Esophagus squamous epithelium (tissue), 5 donors: ENCODE results near the gene KDM1B. TPM values are rescaled to one million over a fixed set of nuclear protein-coding genes. Genes with fewer than 3 reads are reported as not detected.

ENCODE experiments used
- DNase-seq: peaks from one replicate; lab custom pipeline; 2025; lab: John Stamatoyannopoulos, UW
- H3K27ac ChIP-seq, 4 donors: fragments of 200-600 bp; sonication (generic); one replicate each; pipeline ENCODE4 v1.5.1; 2016 to 2019; ENCODE audit warnings: mild to moderate bottlenecking in 1 of 4
- H3K27me3 ChIP-seq, 4 donors: fragments of 200-600 bp; sonication (generic); 1 replicate in 3 of 4; 2 replicates in 1 of 4; pipeline versions ENCODE4 v1.5.1 to v1.6.0; 2017 to 2021; ENCODE audit warnings: antibody characterized with exemption in 1 of 4
- H3K36me3 ChIP-seq, 3 donors: fragments of 200-600 bp; sonication (generic); one replicate each; pipeline ENCODE4 v1.5.1; 2016 to 2019
- H3K4me1 ChIP-seq, 3 donors: fragments of 200-600 bp; sonication (generic); one replicate each; pipeline ENCODE4 v1.5.1; 2017 to 2019
- H3K4me3 ChIP-seq, 4 donors: fragments of 200-600 bp; sonication (generic); 1 replicate in 3 of 4; 2 replicates in 1 of 4; pipeline ENCODE4 v1.5.1; 2016 to 2019; ENCODE audit warnings: mild to moderate bottlenecking in 2 of 4, moderate library complexity in 1 of 4
- H3K9me3 ChIP-seq, 3 donors: fragments of 200-600 bp; sonication (generic); one replicate each; pipeline ENCODE4 v1.5.1; 2016 to 2019
- POLR2A ChIP-seq, 4 donors: fragments of 450-650 bp; IDR thresholded peaks; one replicate each; pipeline ENCODE4 v1.6.1; 2017; ENCODE audit warnings: antibody characterized with exemption in 4 of 4, mild to moderate bottlenecking in 4 of 4, moderate library complexity in 3 of 4
- WGBS, 2 donors: methylation state at CpG; one replicate each; pipeline ENCODE4 v1.1.5; 2018; 5-methylcytosine and 5-hydroxymethylcytosine counted together
- intact Hi-C: fragments of 100-400 bp; cut with DNase I; formaldehyde crosslinking; loops from one replicate; pipeline ENCODE4 v1.15.0; 2022
- total RNA-seq, 4 donors: library from RNA; depleted of rRNA; stranded (reverse); fragments of >200 nt; gene quantifications; one replicate each; pipeline ENCODE4 v1.1.0, GENCODE V29; 2016
- TF ChIP-seq, protein P1 (sequence below), 6 experiments: fragments of 450-650 bp in 4 of 6; fragments of 200-600 bp in 2 of 6; sonication (generic) in 2 of 6; IDR thresholded peaks; one replicate each; pipeline ENCODE4 v1.5.1; 2016 to 2019; ENCODE audit warnings: antibody characterized with exemption in 6 of 6, mild to moderate bottlenecking in 4 of 6, moderate library complexity in 4 of 6
- donor health status: DM: yes; HTN: yes; CAD: no.

Gene KDM1B
- total RNA-seq, 4 donors from 2014 or later, result 12.2 to 24.5 (median 18.2) TPM

DNA sequence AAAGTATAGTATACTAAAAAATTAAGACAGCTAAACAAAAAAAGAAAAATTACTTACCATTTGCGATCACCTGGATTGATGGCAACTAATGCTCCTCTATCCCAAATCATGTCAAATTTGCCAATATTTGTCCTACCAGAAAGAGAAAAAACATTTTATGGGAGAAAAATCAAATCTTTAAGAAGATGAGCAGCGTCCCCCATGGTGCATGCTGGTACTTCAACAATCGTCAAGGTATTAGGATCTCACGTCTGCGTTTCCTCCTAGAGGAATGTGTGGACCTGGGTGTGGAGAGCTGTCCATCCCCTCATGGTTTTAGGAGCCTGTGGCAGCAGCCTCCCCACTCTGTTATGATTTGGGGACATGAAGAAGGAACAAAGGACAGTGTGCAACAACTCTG lies 16.3 kb upstream of the KDM1B start:
- no peaks in the 10 kb centered on the region for H3K4me1 ChIP-seq
- H3K4me3 ChIP-seq, result no peak overlapping the region
- no peaks in the 10 kb centered on the region for H3K27me3 ChIP-seq
- TF ChIP-seq, protein P1, sequence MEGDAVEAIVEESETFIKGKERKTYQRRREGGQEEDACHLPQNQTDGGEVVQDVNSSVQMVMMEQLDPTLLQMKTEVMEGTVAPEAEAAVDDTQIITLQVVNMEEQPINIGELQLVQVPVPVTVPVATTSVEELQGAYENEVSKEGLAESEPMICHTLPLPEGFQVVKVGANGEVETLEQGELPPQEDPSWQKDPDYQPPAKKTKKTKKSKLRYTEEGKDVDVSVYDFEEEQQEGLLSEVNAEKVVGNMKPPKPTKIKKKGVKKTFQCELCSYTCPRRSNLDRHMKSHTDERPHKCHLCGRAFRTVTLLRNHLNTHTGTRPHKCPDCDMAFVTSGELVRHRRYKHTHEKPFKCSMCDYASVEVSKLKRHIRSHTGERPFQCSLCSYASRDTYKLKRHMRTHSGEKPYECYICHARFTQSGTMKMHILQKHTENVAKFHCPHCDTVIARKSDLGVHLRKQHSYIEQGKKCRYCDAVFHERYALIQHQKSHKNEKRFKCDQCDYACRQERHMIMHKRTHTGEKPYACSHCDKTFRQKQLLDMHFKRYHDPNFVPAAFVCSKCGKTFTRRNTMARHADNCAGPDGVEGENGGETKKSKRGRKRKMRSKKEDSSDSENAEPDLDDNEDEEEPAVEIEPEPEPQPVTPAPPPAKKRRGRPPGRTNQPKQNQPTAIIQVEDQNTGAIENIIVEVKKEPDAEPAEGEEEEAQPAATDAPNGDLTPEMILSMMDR (IDR thresholded peaks at IDR 0.05), result no peak
- TF ChIP-seq POLR2A (IDR thresholded peaks at IDR 0.05), result no peak
- no peak overlapping the region for H3K27ac ChIP-seq
- intact Hi-C loops, result no loop called here
- no peaks in the 10 kb centered on the region for H3K9me3 ChIP-seq
- DNase-seq, result no peak
- peaks cover 0 to 92% (median 6%) of the 10 kb centered on the region in 3 donors for H3K36me3 ChIP-seq
- 92 to 94% methylated on average over 5 of the region's 5 CpGs for WGBS, 2 donors

DNA sequence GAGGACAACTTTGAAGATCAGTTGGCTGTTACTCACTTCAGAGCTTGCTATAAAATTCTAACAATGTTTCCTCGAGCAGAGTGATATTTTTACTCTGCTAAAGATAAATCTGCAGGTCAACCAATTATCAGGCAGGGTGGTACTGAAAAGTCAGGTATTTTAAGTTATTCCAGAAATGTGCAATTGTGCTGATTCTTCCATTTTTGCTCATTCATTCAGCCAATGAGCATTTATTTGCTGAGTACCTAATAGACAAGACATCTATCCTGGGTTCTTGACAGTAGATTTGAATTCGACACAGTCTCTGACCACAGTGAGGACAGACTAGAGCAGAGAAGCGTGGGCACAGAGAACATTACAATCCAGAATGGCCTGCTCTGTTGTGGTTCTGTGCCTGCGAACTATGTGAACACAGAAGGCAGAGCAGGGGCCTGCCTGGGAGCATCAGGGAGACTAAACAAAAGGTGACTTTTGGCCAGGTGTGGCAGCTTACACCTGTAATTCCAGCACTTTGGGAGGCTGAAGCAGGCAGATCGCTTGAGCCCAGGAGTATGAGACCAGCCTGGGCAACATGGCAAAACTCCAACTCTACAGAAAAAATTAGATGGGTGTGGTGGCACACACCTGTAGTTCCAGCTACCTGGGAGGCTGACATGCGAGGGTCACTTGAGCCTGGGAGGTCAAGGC lies 15.1 kb upstream of the KDM1B start:
- H3K36me3 ChIP-seq, result peaks cover 0 to 89% (median 6%) of the 10 kb centered on the region in 3 donors

DNA sequence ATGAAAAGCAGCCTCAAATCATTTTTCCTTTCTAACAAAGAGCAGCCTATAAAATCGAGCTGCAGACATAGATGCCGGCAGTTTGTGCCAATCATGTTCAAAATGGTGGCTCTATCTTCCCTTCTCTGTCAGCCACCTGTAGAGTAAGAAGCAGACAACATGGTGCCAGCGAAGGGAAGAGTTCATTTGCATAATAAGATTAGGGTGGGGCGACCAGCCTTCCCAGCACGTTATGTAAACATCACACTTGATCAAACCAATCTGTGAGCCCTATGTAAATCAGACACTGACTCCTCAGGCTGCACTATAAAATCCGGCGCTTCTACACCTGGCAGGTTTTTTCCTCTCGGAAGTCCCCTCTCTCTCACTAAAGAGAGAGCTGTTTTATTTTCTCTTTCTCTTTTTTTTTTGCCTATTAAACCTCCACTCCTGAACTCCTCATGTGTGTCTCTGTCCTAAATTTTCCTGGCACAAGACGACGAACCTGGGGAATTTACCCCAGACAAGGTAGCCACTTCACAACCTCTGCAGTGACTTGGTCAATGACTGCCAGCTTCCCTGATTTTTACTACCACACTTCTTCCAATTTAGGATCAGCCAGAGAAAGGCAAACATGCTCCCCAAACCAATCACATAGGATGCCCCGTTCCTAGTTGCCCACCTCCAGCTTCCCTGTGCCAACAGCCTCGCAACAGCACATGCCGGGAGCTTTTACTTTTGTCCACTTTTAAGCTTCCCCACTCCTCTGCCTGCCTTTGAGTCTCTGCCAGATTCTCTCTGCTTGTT lies 13.2 kb upstream of the KDM1B start:
- Histone ChIP-seq H3K4me3 (no peak overlapping the region), H3K27ac (no peak overlapping the region), H3K27me3 (no peaks in the 10 kb centered on the region), H3K9me3 (no peaks in the 10 kb centered on the region), H3K4me1 (no peaks in the 10 kb centered on the region), H3K36me3 (peaks cover 0 to 90% (median 6%) of the 10 kb centered on the region in 3 donors)
- no peak for DNase-seq
- 70 to 84% methylated on average over 13 of the region's 13 CpGs for WGBS, 2 donors
- intact Hi-C loops, result no loop called here
- TF ChIP-seq POLR2A (IDR thresholded peaks at IDR 0.05), result no peak
- TF ChIP-seq, protein P1 (IDR thresholded peaks at IDR 0.05), result no peak

More for the DNA sequence above, 15.1 kb upstream of the KDM1B start:
- DNase-seq, result no peak
- intact Hi-C loops, result no loop called here
- 92 to 94% methylated on average over 6 of the region's 6 CpGs for WGBS, 2 donors
- no peak overlapping the region for H3K4me3 ChIP-seq
- no peaks in the 10 kb centered on the region for H3K9me3 ChIP-seq
- no peak overlapping the region for H3K27ac ChIP-seq
- TF ChIP-seq POLR2A (IDR thresholded peaks at IDR 0.05), result no peak
- H3K4me1 ChIP-seq, result no peaks in the 10 kb centered on the region
- H3K27me3 ChIP-seq, result no peaks in the 10 kb centered on the region

DNA sequence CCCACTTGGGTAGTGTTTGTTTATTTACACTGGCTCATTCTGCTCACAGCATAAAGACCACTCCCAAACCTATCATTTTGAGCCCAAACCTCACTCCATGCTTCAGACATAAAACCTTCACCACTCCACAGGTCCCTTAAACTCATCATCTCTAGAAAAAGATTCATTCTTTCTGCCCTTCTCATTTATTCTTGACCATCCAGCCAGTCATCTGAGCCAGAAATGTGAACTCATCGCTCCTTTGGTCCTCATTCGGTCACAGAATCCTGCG lies 12.7 kb upstream of the KDM1B start:
- intact Hi-C loops, result no loop called here
- H3K27ac ChIP-seq, result no peak overlapping the region
- 91 to 95% methylated on average over 3 of the region's 3 CpGs for WGBS, 2 donors

DNA sequence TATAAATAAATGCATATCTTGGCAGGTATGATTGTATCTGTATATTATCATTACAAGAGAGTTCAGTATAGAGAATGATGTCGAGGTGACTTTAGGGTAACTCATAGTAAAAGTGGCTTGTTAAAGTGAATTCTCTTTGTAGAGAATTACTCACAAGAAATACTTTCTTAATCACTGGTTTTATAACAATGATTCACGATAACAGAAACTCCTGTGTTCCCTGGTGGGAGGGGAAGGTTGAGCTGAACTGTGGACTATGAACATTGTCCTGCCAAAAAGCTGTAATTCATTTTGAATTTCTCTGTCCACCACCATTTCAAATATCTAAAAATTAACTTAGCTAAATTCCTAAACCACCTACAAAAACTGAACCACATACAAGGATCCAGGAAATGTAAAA lies 8.1 kb upstream of the KDM1B start:
- Histone ChIP-seq H3K36me3 (peaks cover 0 to 58% (median 0%) of the 10 kb centered on the region in 3 donors), H3K4me1 (no peaks in the 10 kb centered on the region), H3K9me3 (no peaks in the 10 kb centered on the region), H3K4me3 (no peak overlapping the region), H3K27ac (no peak overlapping the region), H3K27me3 (no peaks in the 10 kb centered on the region)
- 41 to 51% methylated on average over 2 of the region's 2 CpGs for WGBS, 2 donors
- intact Hi-C loops, result no loop called here
- DNase-seq, result no peak
- TF ChIP-seq POLR2A (IDR thresholded peaks at IDR 0.05), result no peak

More for the DNA sequence above, 12.7 kb upstream of the KDM1B start:
- no peak for DNase-seq
- Histone ChIP-seq H3K9me3 (no peaks in the 10 kb centered on the region), H3K27me3 (no peaks in the 10 kb centered on the region), H3K36me3 (peaks cover 0 to 89% (median 6%) of the 10 kb centered on the region in 3 donors), H3K4me1 (no peaks in the 10 kb centered on the region), H3K4me3 (no peak overlapping the region)
- TF ChIP-seq, protein P1 (IDR thresholded peaks at IDR 0.05), result no peak
- no peak for TF ChIP-seq POLR2A (IDR thresholded peaks at IDR 0.05)

DNA sequence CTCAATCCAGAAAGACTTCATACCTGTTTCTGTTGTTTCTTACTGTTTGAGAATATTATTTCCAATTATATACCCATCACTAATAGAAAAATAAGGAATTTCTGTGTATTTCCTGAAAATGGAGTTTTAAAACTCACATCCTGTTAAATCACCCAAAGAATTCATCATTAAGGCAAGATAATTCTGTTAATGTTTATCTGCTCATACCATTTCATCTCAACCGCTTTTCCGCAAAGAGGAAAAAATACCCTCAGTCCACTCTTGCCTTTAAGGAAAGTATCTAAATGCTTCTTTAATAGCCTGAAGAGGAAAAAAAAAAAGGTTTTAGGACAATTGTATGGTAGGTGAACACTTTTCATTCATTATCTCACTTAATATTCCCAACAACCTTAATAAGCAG lies 7.6 kb upstream of the KDM1B start:
- Histone ChIP-seq H3K27ac (no peak overlapping the region), H3K9me3 (no peaks in the 10 kb centered on the region), H3K27me3 (no peaks in the 10 kb centered on the region), H3K4me1 (peaks cover 0 to 2% (median 0%) of the 10 kb centered on the region in 3 donors), H3K36me3 (peaks cover 0 to 53% (median 0%) of the 10 kb centered on the region in 3 donors), H3K4me3 (no peak overlapping the region)
- 95 to 98% methylated on average over 2 of the region's 2 CpGs for WGBS, 2 donors
- TF ChIP-seq, protein P1 (IDR thresholded peaks at IDR 0.05), result no peak
- no peak for TF ChIP-seq POLR2A (IDR thresholded peaks at IDR 0.05)
- intact Hi-C loops, result no loop called here
- DNase-seq, result no peak
